H9 (cell line): ENCODE measurements around the gene LGMN. TPM values are rescaled to one million over a fixed set of nuclear protein-coding genes. Genes with fewer than 3 reads are reported as not detected.

Experiments used
- DNase-seq: peaks from one replicate; pipeline ENCODE4 v3.0.0-alpha.2; 2017
- H2AFZ ChIP-seq: one replicate; pipeline ENCODE4 v1.6.1; 2013; ENCODE audit warnings: mild to moderate bottlenecking, low read length, control low read depth, moderate library complexity
- H2AK5ac ChIP-seq: 2 replicates; pipeline ENCODE4 v1.6.1; 2013; ENCODE audit warnings: low read length, control low read depth, mixed read lengths; ENCODE audit not compliant: insufficient read length
- H2BK120ac ChIP-seq: one replicate; pipeline ENCODE4 v1.6.1; 2013; ENCODE audit warnings: low read depth, mild to moderate bottlenecking, low read length, control low read depth, inconsistent platforms; ENCODE audit not compliant: poor library complexity, severe bottlenecking
- H2BK12ac ChIP-seq: 2 replicates; pipeline ENCODE4 v1.6.1; 2013; ENCODE audit warnings: low read length, control low read depth, mixed read lengths, low read depth; ENCODE audit not compliant: insufficient read length
- H2BK15ac ChIP-seq: 2 replicates; pipeline ENCODE4 v1.6.1; 2013; ENCODE audit warnings: low read depth, low read length, control low read depth
- H2BK20ac ChIP-seq: one replicate; pipeline ENCODE4 v1.6.1; 2013; ENCODE audit warnings: low read depth, mild to moderate bottlenecking, low read length, control low read depth, inconsistent platforms; ENCODE audit not compliant: poor library complexity, severe bottlenecking
- H2BK5ac ChIP-seq: 2 replicates; pipeline ENCODE4 v1.6.1; 2013; ENCODE audit warnings: low read length, control low read depth, mixed read lengths; ENCODE audit not compliant: insufficient read length
- H3K14ac ChIP-seq: 2 replicates; pipeline ENCODE4 v1.6.1; 2013; ENCODE audit warnings: low read length, control low read depth; ENCODE audit not compliant: insufficient read depth
- H3K18ac ChIP-seq: 2 replicates; pipeline ENCODE4 v1.6.1; 2013; ENCODE audit warnings: low read depth, mild to moderate bottlenecking, mixed read lengths, low read length, control low read depth; ENCODE audit not compliant: insufficient read length
- H3K23ac ChIP-seq: 2 replicates; pipeline ENCODE4 v1.6.1; 2013; ENCODE audit warnings: low read length, control low read depth, mixed read lengths, low read depth; ENCODE audit not compliant: insufficient read length
- H3K23me2 ChIP-seq: 2 replicates; pipeline ENCODE4 v1.6.1; 2013; ENCODE audit warnings: low read depth, mild to moderate bottlenecking, mixed read lengths, low read length, control low read depth; ENCODE audit not compliant: insufficient read length, poor library complexity, severe bottlenecking
- H3K27ac ChIP-seq: 2 replicates; pipeline ENCODE4 v1.5.1; 2013; ENCODE audit warnings: low read length, control low read depth, mixed read lengths, low read depth; ENCODE audit not compliant: insufficient read length
- H3K27me3 ChIP-seq: 2 replicates; pipeline ENCODE4 v1.6.1; 2013; ENCODE audit warnings: low read length, control low read depth, inconsistent platforms; ENCODE audit not compliant: insufficient read depth
- H3K4ac ChIP-seq: 2 replicates; pipeline ENCODE4 v1.6.1; 2013; ENCODE audit warnings: low read depth, mild to moderate bottlenecking, control low read depth, inconsistent platforms, low read length, moderate library complexity
- H3K4me1 ChIP-seq: 2 replicates; pipeline ENCODE4 v1.6.1; 2013; ENCODE audit warnings: low read length, control low read depth, inconsistent platforms; ENCODE audit not compliant: insufficient read depth
- H3K4me2 ChIP-seq: 2 replicates; pipeline ENCODE4 v1.6.1; 2013; ENCODE audit warnings: low read length, control low read depth, mixed read lengths; ENCODE audit not compliant: insufficient read length, insufficient read depth
- H3K56ac ChIP-seq: 2 replicates; pipeline ENCODE4 v1.6.1; 2013; ENCODE audit warnings: low read depth, mild to moderate bottlenecking, mixed read lengths, low read length, control low read depth; ENCODE audit not compliant: insufficient read length
- H3K79me1 ChIP-seq: 2 replicates; pipeline ENCODE4 v1.6.1; 2013; ENCODE audit warnings: low read depth, mild to moderate bottlenecking, moderate library complexity, low read length, control low read depth, inconsistent platforms; ENCODE audit not compliant: insufficient read depth, poor library complexity, severe bottlenecking
- H3K79me2 ChIP-seq: 2 replicates; pipeline ENCODE4 v1.6.1; 2013; ENCODE audit warnings: low read length, control low read depth, inconsistent platforms; ENCODE audit not compliant: insufficient read depth
- H3K9ac ChIP-seq: 2 replicates; pipeline ENCODE4 v1.6.1; 2013; ENCODE audit warnings: low read length, control low read depth, mixed read lengths; ENCODE audit not compliant: insufficient read length; ENCODE audit errors: extremely low read depth
- H3K9me3 ChIP-seq: one replicate; pipeline ENCODE4 v1.6.1; 2013; ENCODE audit warnings: low read depth, low read length, inconsistent platforms; ENCODE audit not compliant: control insufficient read depth
- H3T11ph ChIP-seq: one replicate; pipeline ENCODE4 v1.6.1; 2013; ENCODE audit warnings: mild to moderate bottlenecking, low read length, control low read depth, inconsistent platforms
- H4K20me1 ChIP-seq: one replicate; pipeline ENCODE4 v1.6.1; 2013; ENCODE audit not compliant: control insufficient read depth, insufficient read length, insufficient read depth
- H4K5ac ChIP-seq: 2 replicates; pipeline ENCODE4 v1.6.1; 2013; ENCODE audit warnings: low read depth, mild to moderate bottlenecking, mixed read lengths, low read length, control low read depth; ENCODE audit not compliant: insufficient read length
- H4K8ac ChIP-seq: replicated peaks from 2 replicates; pipeline ENCODE4 v1.6.1; 2013; ENCODE audit warnings: low read length, control low read depth, mixed read lengths, low read depth; ENCODE audit not compliant: insufficient read length
- H4K91ac ChIP-seq: 2 replicates; pipeline ENCODE4 v1.6.1; 2013; ENCODE audit warnings: low read depth, mild to moderate bottlenecking, moderate library complexity, mixed read lengths, low read length, control low read depth; ENCODE audit not compliant: insufficient read length
- H3K27ac Mint-ChIP-seq, 3 experiments: 2 replicates in 2 of 3; 3 replicates in 1 of 3; pipeline ENCODE4 v1.8.0; 2020 to 2021; ENCODE audit warnings: mixed read lengths in 3 of 3, mild to moderate bottlenecking in 1 of 3, moderate library complexity in 1 of 3
- H3K27me3 Mint-ChIP-seq: 2 replicates; pipeline ENCODE4 v1.8.0; 2021; ENCODE audit warnings: low read depth, mild to moderate bottlenecking, moderate library complexity, mixed read lengths
- H3K36me3 Mint-ChIP-seq, 3 experiments: 2 replicates in 2 of 3; 3 replicates in 1 of 3; pipeline ENCODE4 v1.8.0; 2020 to 2021; ENCODE audit warnings: low read depth in 3 of 3, mixed read lengths in 3 of 3; ENCODE audit not compliant: insufficient read depth in 1 of 3
- H3K4me1 Mint-ChIP-seq, 2 experiments: 2 replicates each; pipeline ENCODE4 v1.8.0; 2020; ENCODE audit warnings: mixed read lengths in 2 of 2
- H3K4me3 Mint-ChIP-seq, 2 experiments: 2 replicates in 1 of 2; 3 replicates in 1 of 2; pipeline ENCODE4 v1.8.0; 2020 to 2021; ENCODE audit warnings: mild to moderate bottlenecking in 2 of 2, mixed read lengths in 2 of 2, moderate library complexity in 1 of 2
- H3K9me3 Mint-ChIP-seq, 2 experiments: 2 replicates in 1 of 2; 3 replicates in 1 of 2; pipeline ENCODE4 v1.8.0; 2020; ENCODE audit warnings: mild to moderate bottlenecking in 2 of 2, mixed read lengths in 2 of 2, moderate library complexity in 1 of 2
- WGBS: extraction: QIAGEN DNeasy Blood & Tissue Kit; methylation state at CpG from one replicate; pipeline ENCODE4 v1.1.7; 2013; ENCODE audit warnings: missing lambda C conversion rate, low lambda C conversion rate, mixed read lengths; ENCODE audit not compliant: insufficient read length; ENCODE audit errors: extremely low coverage; 5-methylcytosine and 5-hydroxymethylcytosine counted together
- total RNA-seq: library from RNA; stranded (reverse); gene quantifications from 2 replicates; pipeline ENCODE4 v1.2.1, GENCODE V29; 2021
- TF ChIP-seq, protein P1 (sequence below): fragments of 200-600 bp; sonication (generic); conservative IDR thresholded peaks from 3 replicates; pipeline ENCODE4 v1.8.0; 2021; ENCODE audit warnings: antibody characterized with exemption, mild to moderate bottlenecking

The LGMN gene
- total RNA-seq, 1 experiment from 2014 or later: 55.3 TPM

DNA sequence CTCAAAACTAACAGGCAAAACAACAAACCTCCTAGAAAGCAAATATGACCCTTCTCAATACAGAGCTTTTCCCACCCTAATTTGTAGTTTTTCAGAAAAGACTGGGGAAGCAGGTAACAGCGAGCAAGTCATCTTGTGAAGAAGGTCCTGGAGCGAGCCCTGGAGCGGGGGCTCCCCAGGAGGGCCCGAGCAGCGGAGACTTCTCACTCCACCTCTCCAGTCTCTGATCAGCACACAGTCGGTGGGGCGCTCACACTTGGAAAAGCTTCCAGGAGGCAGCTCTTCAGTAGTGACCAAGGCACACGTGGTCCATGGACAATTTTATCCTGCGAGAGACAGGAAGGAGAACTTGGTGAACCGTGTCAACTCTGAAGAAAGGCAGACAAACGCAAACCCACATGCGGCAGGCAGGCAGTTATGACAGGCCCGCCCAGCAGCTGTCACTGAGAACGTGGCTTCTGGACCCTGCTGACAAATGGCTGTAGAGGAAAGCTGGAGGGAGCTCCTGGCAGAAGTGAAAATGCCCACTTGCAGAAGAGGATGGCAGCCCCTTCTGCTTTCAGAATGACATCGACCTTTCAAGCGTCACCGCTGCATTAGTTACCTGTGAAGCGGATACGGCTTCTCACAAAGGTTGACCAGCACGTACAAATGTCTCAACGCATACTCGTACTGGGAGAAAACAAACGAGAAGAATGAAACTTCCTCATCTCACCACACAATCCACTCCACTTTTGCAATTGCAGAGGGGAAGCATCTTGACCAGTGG is 44.2 kb downstream of the LGMN start:
- no peak overlapping the region for H2AK5ac ChIP-seq
- no peak overlapping the region for H2AFZ ChIP-seq
- peaks cover 2% of the 10 kb centered on the region; the same call in 1 of the 2 replicates for H3K27me3 Mint-ChIP-seq
- no peaks in the 10 kb centered on the region for H3K4me1 ChIP-seq
- TF ChIP-seq, protein P1, sequence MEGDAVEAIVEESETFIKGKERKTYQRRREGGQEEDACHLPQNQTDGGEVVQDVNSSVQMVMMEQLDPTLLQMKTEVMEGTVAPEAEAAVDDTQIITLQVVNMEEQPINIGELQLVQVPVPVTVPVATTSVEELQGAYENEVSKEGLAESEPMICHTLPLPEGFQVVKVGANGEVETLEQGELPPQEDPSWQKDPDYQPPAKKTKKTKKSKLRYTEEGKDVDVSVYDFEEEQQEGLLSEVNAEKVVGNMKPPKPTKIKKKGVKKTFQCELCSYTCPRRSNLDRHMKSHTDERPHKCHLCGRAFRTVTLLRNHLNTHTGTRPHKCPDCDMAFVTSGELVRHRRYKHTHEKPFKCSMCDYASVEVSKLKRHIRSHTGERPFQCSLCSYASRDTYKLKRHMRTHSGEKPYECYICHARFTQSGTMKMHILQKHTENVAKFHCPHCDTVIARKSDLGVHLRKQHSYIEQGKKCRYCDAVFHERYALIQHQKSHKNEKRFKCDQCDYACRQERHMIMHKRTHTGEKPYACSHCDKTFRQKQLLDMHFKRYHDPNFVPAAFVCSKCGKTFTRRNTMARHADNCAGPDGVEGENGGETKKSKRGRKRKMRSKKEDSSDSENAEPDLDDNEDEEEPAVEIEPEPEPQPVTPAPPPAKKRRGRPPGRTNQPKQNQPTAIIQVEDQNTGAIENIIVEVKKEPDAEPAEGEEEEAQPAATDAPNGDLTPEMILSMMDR: no peak
- no peak overlapping the region for H3T11ph ChIP-seq
- no peak overlapping the region for H2BK120ac ChIP-seq
- H3K14ac ChIP-seq: no peak overlapping the region
- H3K18ac ChIP-seq: no peak overlapping the region
- no peak overlapping the region for H3K4me3 Mint-ChIP-seq
- H3K79me1 ChIP-seq: no peaks in the 10 kb centered on the region
- no peak overlapping the region for H3K23ac ChIP-seq
- H3K9ac ChIP-seq: no peak overlapping the region
- 0 out of 7 replicates have a peak overlapping the region, but pooled peaks of 1 of the 3 experiments have one; percentile 3 for H3K27ac Mint-ChIP-seq
- H2BK15ac ChIP-seq: no peak overlapping the region
- no peak overlapping the region for H2BK12ac ChIP-seq
- no peak for DNase-seq
- H3K4me2 ChIP-seq: no peak overlapping the region
- H4K20me1 ChIP-seq: no peaks in the 10 kb centered on the region
- H3K23me2 ChIP-seq: no peaks in the 10 kb centered on the region
- peaks cover 18 to 38% (median 33%) of the 10 kb centered on the region in 3 experiments for H3K36me3 Mint-ChIP-seq
- no peak overlapping the region for H2BK20ac ChIP-seq
- no peaks in the 10 kb centered on the region for H3K9me3 Mint-ChIP-seq
- H4K8ac ChIP-seq: no peak overlapping the region
- H3K4me1 Mint-ChIP-seq: peaks cover 2% of the 10 kb centered on the region in 2 experiments; a peak in 2 of 4 replicates
- H4K91ac ChIP-seq: no peak overlapping the region
- no CpG with 5 or more reads among the region's 23 CpGs for WGBS
- no peak overlapping the region for H4K5ac ChIP-seq
- no peaks in the 10 kb centered on the region for H3K9me3 ChIP-seq
- H2BK5ac ChIP-seq: no peak overlapping the region
- H3K4ac ChIP-seq: no peak overlapping the region
- H3K27ac ChIP-seq: no peak overlapping the region
- no peaks in the 10 kb centered on the region for H3K27me3 ChIP-seq
- H3K79me2 ChIP-seq: no peaks in the 10 kb centered on the region
- no peak overlapping the region for H3K56ac ChIP-seq
